Measurements from ENCODE around the gene LZIC. TPM values are rescaled to one million over a fixed set of nuclear protein-coding genes. Genes with fewer than 3 reads are reported as not detected.

LZIC gene
- total and polyA plus RNA-seq, 9 of the 15 experiments (the other 6 are each of a cell fraction or from before 2014, with no cell fraction given), result 32.9 to 109 (median 61.7) TPM

GRCh38 chr1:9929431-9930385 is 13.5 kb downstream of the LZIC start (continued):
- no peak for TF ChIP-seq TCF15 (CRISPR knock-in tag; IDR thresholded peaks at IDR 0.05)
- TF ChIP-seq JUN (IDR thresholded peaks at IDR 0.05; ENCODE audit: borderline replicate concordance, low read depth, low read length), result no peak
- TF ChIP-seq JUN (CRISPR knock-in tag; IDR thresholded peaks at IDR 0.05; ENCODE audit: borderline replicate concordance), result no peak
- TF ChIP-seq MEF2A (IDR thresholded peaks at IDR 0.05; ENCODE audit: control insufficient read depth, low read depth, low read length), result no peak
- peak; percentile 90 for TF ChIP-seq TFAP4 (CRISPR knock-in tag; IDR thresholded peaks at IDR 0.05; ENCODE audit: borderline replicate concordance)
- peak; percentile 64; the same call in 1 of the 2 replicates for TF ChIP-seq ETS1 (conservative IDR thresholded peaks at IDR 0.05; ENCODE audit: control insufficient read depth, low read depth, low read length)
- TF ChIP-seq NR2F6 (CRISPR knock-in tag; IDR thresholded peaks at IDR 0.05), result no peak
- TF ChIP-seq TRIM25 (IDR thresholded peaks at IDR 0.05; ENCODE audit: borderline replicate concordance), result no peak
- TF ChIP-seq GABPB2 (CRISPR knock-in tag; conservative IDR thresholded peaks at IDR 0.05), result no peak
- TF ChIP-seq HBP1 (CRISPR knock-in tag; IDR thresholded peaks at IDR 0.05), result 0 out of 2 replicates have a peak, but pooled peaks have one; percentile 18
- TF ChIP-seq ZNF124 (CRISPR knock-in tag; IDR thresholded peaks at IDR 0.05), result no peak
- TF ChIP-seq ZNF589 (CRISPR knock-in tag; IDR thresholded peaks at IDR 0.05; ENCODE audit: low read depth), result peak; percentile 90; the same call in 1 of the 2 replicates
- no peak for TF ChIP-seq ZNF830 (CRISPR knock-in tag; IDR thresholded peaks at IDR 0.05)
- no peak for TF ChIP-seq RFX5 (IDR thresholded peaks at IDR 0.05; ENCODE audit: low read depth, low read length)
- peak in 1 of 2 experiments; percentile 52; a peak in 2 of 4 replicates for TF ChIP-seq NRF1 (conservative IDR thresholded peaks at IDR 0.05 in 1 of 2, IDR thresholded peaks at IDR 0.05 in 1 of 2)
- peak; percentile 40; the same call in 1 of the 2 replicates for TF ChIP-seq GMEB1 (CRISPR knock-in tag; IDR thresholded peaks at IDR 0.05)
- no peak for TF ChIP-seq FOXP1 (CRISPR knock-in tag; IDR thresholded peaks at IDR 0.05)
- no peak for TF ChIP-seq SNIP1 (IDR thresholded peaks at IDR 0.05; ENCODE audit: low read depth)
- TF ChIP-seq WHSC1 (IDR thresholded peaks at IDR 0.05; ENCODE audit: low read length), result no peak

Measured in K562 (cell line).